Activated naive CD4-positive, alpha-beta T cell treated with anti-CD3 and anti-CD28 coated beads for 36 hours (primary cell): ENCODE results near the gene TMEM259. TPM values are rescaled to one million over a fixed set of nuclear protein-coding genes. Genes with fewer than 3 reads are reported as not detected.

ENCODE experiments used
- CTCF ChIA-PET: fragments of 350-600 bp; sonication (Branson Sonifier 250); formaldehyde crosslinking; loops from one replicate; lab custom pipeline; 2021; ENCODE audit warnings: antibody characterized with exemption; lab: Charles Lee
- DNase-seq: peaks from one replicate; pipeline ENCODE4 v3.0.0-alpha.2; 2020
- H3K27ac Mint-ChIP-seq: one replicate; pipeline ENCODE4 v1.8.0; 2021; ENCODE audit warnings: mild to moderate bottlenecking, mixed read lengths
- H3K27me3 Mint-ChIP-seq: one replicate; pipeline ENCODE4 v1.8.0; 2021; ENCODE audit warnings: low read depth, mixed read lengths
- H3K36me3 Mint-ChIP-seq: one replicate; pipeline ENCODE4 v1.8.0; 2021; ENCODE audit warnings: low read depth, mixed read lengths
- H3K4me1 Mint-ChIP-seq: one replicate; pipeline ENCODE4 v1.8.0; 2021; ENCODE audit warnings: low read depth, mixed read lengths
- H3K4me3 Mint-ChIP-seq: one replicate; pipeline ENCODE4 v1.8.0; 2021; ENCODE audit warnings: mild to moderate bottlenecking, moderate library complexity, mixed read lengths
- H3K9me3 Mint-ChIP-seq: one replicate; pipeline ENCODE4 v1.8.0; 2021; ENCODE audit warnings: mixed read lengths
- intact Hi-C: fragments of 100-400 bp; cut with micrococcal nuclease; formaldehyde crosslinking; loops from one replicate; pipeline ENCODE4 v1.15.1; 2023
- total RNA-seq, 2 experiments: library from RNA; stranded (reverse); gene quantifications; one replicate each; pipeline ENCODE4 v1.2.3, GENCODE V29; 2021

TMEM259 gene
- total RNA-seq, 2 experiments from 2014 or later, result 105 to 109 TPM

GRCh38 chr19:962683-963400 is 58.1 kb downstream of the TMEM259 start:
- peaks cover 12% of the 10 kb centered on the region for H3K36me3 Mint-ChIP-seq
- intact Hi-C loops, result no loop called here
- no peak overlapping the region for H3K27ac Mint-ChIP-seq
- peaks cover 3% of the 10 kb centered on the region for H3K9me3 Mint-ChIP-seq
- CTCF ChIA-PET, result no interaction called here
- H3K4me1 Mint-ChIP-seq, result peaks cover 8% of the 10 kb centered on the region
- no peak overlapping the region for H3K4me3 Mint-ChIP-seq
- H3K27me3 Mint-ChIP-seq, result no peaks in the 10 kb centered on the region
- DNase-seq, result no peak

- Mint-ChIP-seq H3K27me3 (no peaks in the 10 kb centered on the region), H3K36me3 (peaks cover 12% of the 10 kb centered on the region), H3K4me3 (no peak overlapping the region), H3K9me3 (peaks cover 3% of the 10 kb centered on the region), H3K4me1 (peaks cover 8% of the 10 kb centered on the region), H3K27ac (no peak overlapping the region)
- CTCF ChIA-PET, result no interaction called here
- no peak for DNase-seq
- intact Hi-C loops, result no loop called here
Measured at GRCh38 chr19:961866-962620, 58.9 kb downstream of the TMEM259 start.

GRCh38 chr19:960601-960938 is 60.4 kb downstream of the TMEM259 start:
- Mint-ChIP-seq H3K4me3 (no peak overlapping the region), H3K27ac (no peak overlapping the region), H3K9me3 (peaks cover 3% of the 10 kb centered on the region), H3K4me1 (peaks cover 8% of the 10 kb centered on the region), H3K27me3 (no peaks in the 10 kb centered on the region), H3K36me3 (peaks cover 8% of the 10 kb centered on the region)
- CTCF ChIA-PET, result no interaction called here
- DNase-seq, result no peak
- intact Hi-C loops, result no loop called here

- no peak overlapping the region for H3K27ac Mint-ChIP-seq
- no peak overlapping the region for H3K4me3 Mint-ChIP-seq
- no peaks in the 10 kb centered on the region for H3K27me3 Mint-ChIP-seq
- no peaks in the 10 kb centered on the region for H3K9me3 Mint-ChIP-seq
- CTCF ChIA-PET, result no interaction called here
- intact Hi-C loops, result no loop called here
- no peak for DNase-seq
- peaks cover 8% of the 10 kb centered on the region for H3K4me1 Mint-ChIP-seq
- peaks cover 4% of the 10 kb centered on the region for H3K36me3 Mint-ChIP-seq
Measured at GRCh38 chr19:960020-960419, 60.9 kb downstream of the TMEM259 start.

Other genes with a start within 250 kb of the TMEM259 start
- gene PTBP1, start 223.7 kb downstream of the TMEM259 start, total RNA-seq, result 100 to 1,000 TPM; 510 to 532 TPM
- gene PLPPR3, start 199.2 kb downstream of the TMEM259 start, total RNA-seq, result not detected
- gene AZU1, start 193.3 kb downstream of the TMEM259 start, total RNA-seq, result not detected
- not detected for gene PRTN3, start 180.1 kb downstream of the TMEM259 start, total RNA-seq
- not detected for gene ELANE, start 168.8 kb downstream of the TMEM259 start, total RNA-seq
- under 1 TPM; 0.17 to 0.25 TPM for gene CFD, start 161.5 kb downstream of the TMEM259 start, total RNA-seq
- gene MED16, start 127.9 kb downstream of the TMEM259 start, total RNA-seq, result 10 to 100 TPM; 61.3 to 68.1 TPM
- gene RNU6-9, start 127.6 kb downstream of the TMEM259 start, total RNA-seq, result not detected
- gene R3HDM4, start 107.9 kb downstream of the TMEM259 start, total RNA-seq, result 100 to 1,000 TPM; 111 to 120 TPM
- 1 to 10 TPM; 5.3 to 6.6 TPM for gene KISS1R, start 103.8 kb downstream of the TMEM259 start, total RNA-seq
- gene ARID3A, start 95.1 kb downstream of the TMEM259 start, total RNA-seq, result 10 to 100 TPM; 23.1 to 28.4 TPM
- gene WDR18, start 36.8 kb downstream of the TMEM259 start, total RNA-seq, result 10 to 100 TPM; 77.8 to 82.0 TPM
- under 1 TPM in 1 of 2 experiments, not detected in 1; 0.10 TPM for gene GRIN3B, start 20.7 kb downstream of the TMEM259 start, total RNA-seq
- gene RNU6-2, start 399 bp upstream of the TMEM259 start, total RNA-seq, result not detected
- gene CNN2, start 5.5 kb upstream of the TMEM259 start, total RNA-seq, result 100 to 1,000 TPM; 104 TPM
- gene ABCA7, start 19.0 kb upstream of the TMEM259 start, total RNA-seq, result 10 to 100 TPM; 24.4 to 30.1 TPM
- gene ARHGAP45, start 46.0 kb upstream of the TMEM259 start, total RNA-seq, result 100 to 1,000 TPM; 123 to 136 TPM
- gene POLR2E, start 74.3 kb upstream of the TMEM259 start, total RNA-seq, result 100 to 1,000 TPM; 238 to 258 TPM
- 100 to 1,000 TPM; 244 to 253 TPM for gene GPX4, start 82.9 kb upstream of the TMEM259 start, total RNA-seq
- 100 to 1,000 TPM; 112 to 117 TPM for gene SBNO2, start 153.1 kb upstream of the TMEM259 start, total RNA-seq
- gene STK11, start 184.7 kb upstream of the TMEM259 start, total RNA-seq, result 10 to 100 TPM; 65.1 to 66.1 TPM
- gene CBARP, start 216.9 kb upstream of the TMEM259 start, total RNA-seq, result 1 to 10 TPM in 1 of 2 experiments, under 1 TPM in 1; 0.77 to 1.1 TPM
- gene ATP5F1D, start 220.6 kb upstream of the TMEM259 start, total RNA-seq, result 100 to 1,000 TPM; 153 TPM
- gene MIDN, start 227.5 kb upstream of the TMEM259 start, total RNA-seq, result 10 to 100 TPM; 50.1 to 52.9 TPM
- gene CIRBP, start 248.2 kb upstream of the TMEM259 start, total RNA-seq, result 100 to 1,000 TPM; 167 to 183 TPM